HepG2 (cell line): ENCODE measurements around the gene IPMK.

Experiments
- MAFK ChIP-seq, 2 experiments: IDR thresholded peaks in 1 of 2; conservative IDR thresholded peaks in 1 of 2; 2 replicates each; pipeline ENCODE4 v1.6.1; 2011; ENCODE audit warnings: improper control_type of control experiment in 2 of 2, low read length in 2 of 2
- NR2C2 ChIP-seq: sonication (generic); formaldehyde crosslinking; IDR thresholded peaks from 2 replicates; pipeline ENCODE4 v1.4.0; 2020; ENCODE audit warnings: missing genetic modification reagents, mild to moderate bottlenecking, moderate library complexity, borderline replicate concordance
- RAD51 ChIP-seq: fragments of 450-650 bp; IDR thresholded peaks from 2 replicates; pipeline ENCODE4 v1.6.1; 2016; ENCODE audit warnings: borderline replicate concordance
- ZNF512 ChIP-seq: sonication (generic); formaldehyde crosslinking; IDR thresholded peaks from 2 replicates; pipeline ENCODE4 v1.4.0; 2020; ENCODE audit warnings: mild to moderate bottlenecking, missing genetic modification reagents

DNA sequence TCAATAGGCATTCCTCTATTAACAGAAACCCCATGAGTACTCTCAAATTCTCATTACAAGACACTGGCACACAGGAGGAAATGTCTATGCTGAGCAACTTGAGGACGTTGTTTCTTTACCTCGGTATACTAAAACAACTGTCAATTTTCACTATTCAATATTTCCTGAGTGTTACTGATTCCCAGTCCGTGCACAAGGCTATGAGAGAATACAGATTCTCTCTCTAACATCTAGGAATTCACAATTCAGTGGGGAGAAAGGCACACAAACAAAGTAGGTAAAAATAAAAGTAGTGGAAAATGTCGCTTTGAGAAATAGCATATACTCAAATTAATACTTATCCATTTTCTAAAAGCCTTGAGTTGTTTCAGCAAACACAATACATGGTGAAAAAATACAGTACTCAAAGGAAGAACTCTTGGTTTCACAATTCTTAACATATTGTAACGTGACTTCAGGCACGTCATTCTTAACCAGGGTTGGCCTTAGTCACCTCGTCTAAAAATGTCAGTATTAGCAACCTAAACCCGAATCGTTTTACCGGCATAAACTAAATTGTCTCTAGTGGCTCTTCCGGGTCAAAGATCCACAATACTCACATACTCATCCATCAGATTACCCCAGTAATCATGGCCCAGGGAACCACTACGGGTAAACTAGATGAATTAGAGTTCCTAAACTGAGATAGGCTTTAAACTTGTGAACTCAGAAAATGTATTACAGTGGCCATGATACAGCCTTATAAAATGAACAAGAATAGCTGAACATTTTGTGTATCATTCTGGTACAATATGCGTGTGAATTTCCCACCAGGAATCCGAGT lies 1.5 kb downstream of the IPMK start:
- TF ChIP-seq RAD51 (no peak), MAFK (conservative IDR thresholded peaks at IDR 0.05 in 1 of 2, IDR thresholded peaks at IDR 0.05 in 1 of 2; ENCODE audit: low read length in 2 of 2) (no peak), ZNF512 (CRISPR knock-in tag) (no peak), NR2C2 (peak; percentile 54)
